ENCODE results near the gene NBAS.
"Not testable (repeated sequence)": the region's sequence is repeated elsewhere in the genome, so short reads cannot be mapped to it uniquely, and the experiment has no call there.

The NBAS gene

GRCh38 chr2:15321481-15321880, 239.7 kb downstream of the NBAS start:
- not testable (repeated sequence) for DNase-seq (ENCODE audit: low read depth in 2 of 3, low spot score in 2 of 3)

DNA sequence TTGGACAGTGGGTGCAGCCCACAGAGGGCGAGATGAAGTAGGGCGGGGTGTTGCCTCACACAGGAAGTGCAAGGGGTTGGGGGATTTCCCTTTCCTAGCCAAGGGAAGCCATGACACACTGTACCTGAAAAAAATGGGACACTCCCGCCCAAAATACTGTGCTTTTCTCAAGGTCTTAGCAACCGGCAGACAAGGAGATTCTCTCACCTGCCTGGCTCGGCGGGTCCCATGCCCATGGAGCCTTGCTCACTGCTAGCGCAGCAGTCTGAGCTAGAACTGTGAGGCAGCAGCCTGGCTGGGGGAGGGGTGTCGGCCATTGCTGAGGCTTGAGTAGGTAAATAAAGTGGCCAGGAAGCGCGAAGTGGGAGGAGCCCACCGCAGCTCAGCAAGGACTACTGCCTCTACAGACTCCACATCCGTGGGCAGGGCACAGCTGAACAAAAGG, 244.7 kb downstream of the NBAS start:
- DNase-seq (ENCODE audit: low read depth in 2 of 3, low spot score in 2 of 3): peak in 1 of 3 experiments; percentile 8

- DNase-seq (ENCODE audit: low read depth in 2 of 3, low spot score in 2 of 3): no peak
These were observed 245.7 kb downstream of the NBAS start for GRCh38 chr2:15315411-15315810.

DNA sequence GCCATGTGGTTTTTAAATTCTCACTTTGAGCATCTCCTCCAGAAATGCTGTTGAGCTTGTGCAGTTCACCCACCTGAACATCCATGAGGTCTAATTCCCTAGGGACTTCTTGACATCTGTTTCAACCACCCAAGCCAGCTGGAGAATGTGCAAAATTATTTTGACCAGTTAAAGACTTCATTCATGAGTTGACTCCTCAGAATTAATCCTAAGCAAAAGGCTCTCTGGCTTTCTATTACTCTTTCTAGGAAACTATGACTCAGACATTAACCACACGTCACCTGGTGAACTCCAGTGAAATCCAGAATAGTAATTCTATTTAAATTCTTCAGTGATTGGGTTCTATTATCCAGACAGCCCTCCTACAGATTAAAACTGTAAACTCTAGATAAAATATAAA, 247.5 kb downstream of the NBAS start:
- DNase-seq (ENCODE audit: low read depth in 2 of 3, low spot score in 2 of 3): no peak

- DNase-seq (ENCODE audit: low read depth in 2 of 3, low spot score in 2 of 3): no peak
These were observed 249.2 kb downstream of the NBAS start for GRCh38 chr2:15311926-15312325.

- DNase-seq (ENCODE audit: low read depth in 2 of 3, low spot score in 2 of 3): no peak
These were observed 249.8 kb downstream of the NBAS start for GRCh38 chr2:15311201-15311907.

DNA sequence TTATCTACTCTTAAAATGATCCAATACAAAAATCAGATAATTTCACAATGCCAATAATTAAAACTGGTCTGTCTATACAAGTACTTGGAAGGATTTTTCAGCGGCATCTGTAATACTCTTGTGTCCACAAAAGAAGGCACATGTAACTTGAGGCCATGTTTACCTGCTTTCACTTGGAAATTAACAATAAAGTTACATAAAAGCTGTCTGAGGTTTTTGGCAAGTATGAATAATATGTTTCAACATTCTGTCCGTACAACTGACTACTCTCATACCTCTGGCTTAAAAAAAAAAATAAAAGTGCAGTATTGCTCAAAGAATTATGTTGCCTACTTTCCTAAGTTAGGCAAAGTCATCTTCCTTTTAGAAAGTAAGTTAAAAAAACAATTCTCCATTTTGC, 253.6 kb downstream of the NBAS start:
- no peak for DNase-seq (ENCODE audit: low read depth in 2 of 3, low spot score in 2 of 3)

GRCh38 chr2:15306706-15307105, 254.4 kb downstream of the NBAS start:
- DNase-seq (ENCODE audit: low read depth in 2 of 3, low spot score in 2 of 3): no peak

DNA sequence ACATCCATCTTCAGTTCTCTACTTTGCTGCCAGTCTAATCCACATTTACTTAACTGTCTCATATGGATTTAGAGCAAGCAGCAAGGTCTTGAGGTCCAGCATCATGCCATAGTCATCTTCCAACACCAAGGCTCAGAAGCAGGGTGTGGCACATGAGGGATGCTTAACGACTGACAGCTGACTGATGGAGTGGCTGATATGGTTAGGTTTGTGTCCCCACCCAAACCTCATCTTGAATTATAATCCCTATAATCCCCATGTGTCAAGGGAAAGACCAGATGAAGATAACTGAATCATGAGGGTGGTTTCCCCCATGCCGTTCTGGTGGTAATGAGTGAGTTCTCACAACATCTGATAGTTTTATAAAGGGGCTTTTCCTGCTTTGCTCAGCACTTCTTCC, 257.3 kb downstream of the NBAS start:
- no peak for DNase-seq (ENCODE audit: low read depth in 2 of 3, low spot score in 2 of 3)

- no peak for DNase-seq (ENCODE audit: low read depth in 2 of 3, low spot score in 2 of 3)
These were observed 259.0 kb downstream of the NBAS start for GRCh38 chr2:15302154-15302553.

- DNase-seq (ENCODE audit: low read depth in 2 of 3, low spot score in 2 of 3): no peak
These were observed 260.2 kb downstream of the NBAS start for GRCh38 chr2:15300624-15301573.

GRCh38 chr2:15299904-15300520, 261.1 kb downstream of the NBAS start:
- DNase-seq (ENCODE audit: low read depth in 2 of 3, low spot score in 2 of 3): no peak

GRCh38 chr2:15298770-15299169, 262.4 kb downstream of the NBAS start:
- DNase-seq (ENCODE audit: low read depth in 2 of 3, low spot score in 2 of 3): no peak

DNA sequence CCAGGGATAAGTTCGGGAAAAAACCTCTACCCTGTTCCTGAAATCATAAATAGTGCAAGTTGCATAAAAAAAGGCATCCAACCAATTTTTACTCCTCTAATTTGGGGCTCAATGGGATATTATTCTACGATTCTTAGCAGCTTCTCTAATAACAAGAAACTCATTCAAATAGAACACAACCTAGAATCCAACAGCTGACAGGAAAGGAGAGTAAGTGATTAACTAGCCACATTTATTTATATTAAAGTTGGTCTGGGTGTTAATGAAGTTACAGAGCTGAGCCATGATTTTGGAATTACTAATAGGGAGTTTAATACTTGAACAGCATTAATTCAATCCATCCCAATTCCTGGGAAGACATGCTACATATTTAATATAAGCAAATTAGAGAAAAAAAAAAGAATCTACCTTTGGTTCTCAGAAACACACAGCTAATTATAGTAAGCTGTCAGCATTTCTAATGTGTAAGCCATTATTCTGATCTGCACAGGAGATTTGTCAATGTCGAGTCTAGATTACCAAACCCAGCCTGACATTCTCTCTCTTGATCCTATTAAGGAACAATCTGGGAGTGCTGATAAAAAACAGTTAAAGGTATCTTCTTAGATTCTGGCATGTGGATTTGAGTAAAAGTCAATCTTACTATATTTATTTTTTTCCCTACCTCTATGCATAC, 267.7 kb downstream of the NBAS start:
- no peak for DNase-seq (ENCODE audit: low read depth in 2 of 3, low spot score in 2 of 3)

- no peak for DNase-seq (ENCODE audit: low read depth in 2 of 3, low spot score in 2 of 3)
These were observed 273.5 kb downstream of the NBAS start for GRCh38 chr2:15287447-15288184.

- no peak for DNase-seq (ENCODE audit: low read depth in 2 of 3, low spot score in 2 of 3)
These were observed 276.5 kb downstream of the NBAS start for GRCh38 chr2:15284614-15285013.

- no peak for DNase-seq (ENCODE audit: low read depth in 2 of 3, low spot score in 2 of 3)
These were observed 279.5 kb downstream of the NBAS start for GRCh38 chr2:15281681-15282080.

- DNase-seq (ENCODE audit: low read depth in 2 of 3, low spot score in 2 of 3): no peak
These were observed 281.8 kb downstream of the NBAS start for GRCh38 chr2:15279201-15279876.

GRCh38 chr2:15278296-15278695, 282.8 kb downstream of the NBAS start:
- DNase-seq (ENCODE audit: low read depth in 2 of 3, low spot score in 2 of 3): no peak

DNA sequence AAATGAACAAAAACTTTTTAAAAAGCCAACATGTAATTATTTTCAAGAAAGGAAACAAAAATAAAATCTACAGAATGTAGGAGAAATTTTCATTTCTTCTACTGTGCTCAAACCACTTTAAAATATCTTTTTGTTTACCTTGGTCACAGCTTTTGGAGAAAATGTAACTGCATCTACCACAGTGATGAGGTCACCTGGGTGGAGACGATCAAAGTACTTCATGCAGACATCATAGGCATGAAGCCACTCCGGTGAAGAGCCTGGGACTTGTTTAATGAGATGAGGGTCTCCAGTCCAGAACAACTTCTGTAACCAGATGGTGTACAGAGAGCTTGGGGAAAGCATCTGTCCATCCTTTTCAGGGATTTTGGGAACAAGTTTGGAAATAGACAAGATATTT, 285.8 kb downstream of the NBAS start:
- no peak for DNase-seq (ENCODE audit: low read depth in 2 of 3, low spot score in 2 of 3)
